CD4-positive, alpha-beta T cell treated with Interferon gamma for 1 hour (primary cell): ENCODE measurements around the gene MANF.

ENCODE experiments used
- DNase-seq: peaks from one replicate; pipeline ENCODE4 v3.0.0-alpha.2; 2020

MANF gene

DNA sequence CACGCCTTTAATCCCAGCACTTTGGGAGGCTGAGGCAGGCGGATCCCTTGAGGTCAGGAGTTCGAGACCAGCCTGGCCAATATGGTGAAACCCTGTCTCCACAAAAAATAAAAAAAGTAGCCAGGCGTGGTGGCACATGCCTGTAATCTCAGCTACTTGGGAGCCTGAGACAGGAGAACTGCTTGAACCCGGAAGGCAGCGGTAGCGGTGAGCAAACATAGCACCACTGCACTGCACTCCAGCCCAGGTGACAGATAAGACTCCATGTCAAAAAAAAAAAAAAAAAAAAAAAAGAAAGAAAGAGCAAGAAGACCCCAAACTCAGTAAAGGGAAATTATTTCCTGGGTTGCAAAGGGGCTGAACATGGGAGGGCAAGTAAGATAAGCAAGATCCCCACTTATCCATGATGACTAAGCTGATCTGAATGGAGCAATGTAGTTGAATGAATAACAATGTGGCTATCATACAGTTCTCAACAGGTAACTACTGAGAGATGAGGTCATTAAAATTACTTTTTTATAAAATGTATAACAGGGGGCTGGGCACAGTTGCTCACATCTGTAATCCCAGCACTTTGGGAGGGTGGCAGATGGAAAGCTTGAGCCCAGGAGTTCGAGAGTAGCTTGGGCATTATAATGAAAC lies 52.0 kb downstream of the MANF start:
- DNase-seq: no peak
